IMR-90 (cell line): ENCODE results near the gene MCF2L. TPM values are rescaled to one million over a fixed set of nuclear protein-coding genes. Genes with fewer than 3 reads are reported as not detected.

ENCODE experiments used
- ATAC-seq: fragments of 200-7000 bp; cut with Tn5 transposase; 2 replicates; pipeline ENCODE4 v1.9.1; 2020; ENCODE audit warnings: low read depth, mild to moderate bottlenecking, moderate library complexity
- BruUV-seq: library from RNA; stranded (reverse); fragments of 400-500 nt; replicated peaks from 2 replicates; lab custom pipeline; 2021; lab: Mats Ljungman, UMichigan
- CTCF ChIA-PET: fragments of 300-600 bp; formaldehyde crosslinking; extraction: SDS; loops from one replicate; lab custom pipeline; 2021; ENCODE audit warnings: antibody characterized with exemption; lab: Yijun Ruan, JAX
- POLR2A ChIA-PET: fragments of 300-600 bp; sonication (Branson Sonifier 250); formaldehyde crosslinking; loops from one replicate; lab custom pipeline; 2022; ENCODE audit warnings: antibody characterized with exemption; ENCODE audit not compliant: unreplicated experiment; lab: Charles Lee
- DNase-seq: peaks from one replicate; pipeline ENCODE4 v3.0.0; 2013
- H2AFZ ChIP-seq: replicated peaks from 2 replicates; pipeline ENCODE3; 2013; ENCODE audit warnings: low read length, mild to moderate bottlenecking; ENCODE audit not compliant: poor library complexity
- H2AK5ac ChIP-seq: 2 replicates; pipeline ENCODE4 v1.6.1; 2013; ENCODE audit warnings: low read depth, low read length, inconsistent platforms
- H2AK9ac ChIP-seq: replicated peaks from 2 replicates; pipeline ENCODE3; 2013; ENCODE audit warnings: mild to moderate bottlenecking, low read depth, low read length, moderate library complexity; ENCODE audit not compliant: poor library complexity
- H2BK120ac ChIP-seq: 2 replicates; pipeline ENCODE4 v1.6.1; 2013; ENCODE audit warnings: low read depth, low read length, inconsistent platforms
- H2BK15ac ChIP-seq: 3 replicates; pipeline ENCODE4 v1.6.1; 2013; ENCODE audit warnings: low read depth, low read length, inconsistent platforms
- H2BK20ac ChIP-seq: 2 replicates; pipeline ENCODE4 v1.6.1; 2013; ENCODE audit warnings: low read depth, mild to moderate bottlenecking, inconsistent platforms, low read length, moderate library complexity
- H2BK5ac ChIP-seq: 2 replicates; pipeline ENCODE4 v1.6.1; 2013; ENCODE audit warnings: mild to moderate bottlenecking, low read depth, low read length, inconsistent platforms; ENCODE audit not compliant: poor library complexity, severe bottlenecking
- H3K14ac ChIP-seq: replicated peaks from 2 replicates; pipeline ENCODE4 v1.6.1; 2013; ENCODE audit warnings: low read depth, low read length, inconsistent platforms
- H3K18ac ChIP-seq: 2 replicates; pipeline ENCODE4 v1.6.1; 2013; ENCODE audit warnings: low read depth, low read length, control low read depth
- H3K23ac ChIP-seq: 2 replicates; pipeline ENCODE4 v1.6.1; 2013; ENCODE audit warnings: low read depth, low read length, inconsistent platforms
- H3K27ac ChIP-seq: 2 replicates; pipeline ENCODE4 v1.5.1; 2013; ENCODE audit warnings: mild to moderate bottlenecking, control low read depth, low read length; ENCODE audit not compliant: insufficient read depth
- H3K27me3 ChIP-seq: 2 replicates; pipeline ENCODE4 v1.6.1; 2013; ENCODE audit warnings: low read length; ENCODE audit not compliant: control insufficient read depth, insufficient read depth
- H3K36me3 ChIP-seq: 2 replicates; pipeline ENCODE4 v1.6.1; 2013; ENCODE audit warnings: low read length, mixed read lengths; ENCODE audit not compliant: control insufficient read depth, insufficient read depth
- H3K4ac ChIP-seq: 2 replicates; pipeline ENCODE4 v1.6.1; 2013; ENCODE audit warnings: low read depth, low read length, inconsistent platforms
- H3K4me1 ChIP-seq: 2 replicates; pipeline ENCODE4 v1.6.1; 2013; ENCODE audit warnings: low read length, mixed read lengths; ENCODE audit not compliant: control insufficient read depth, insufficient read depth
- H3K4me2 ChIP-seq: 2 replicates; pipeline ENCODE4 v1.6.1; 2013; ENCODE audit warnings: low read depth, mild to moderate bottlenecking, control low read depth, low read length, moderate library complexity
- H3K4me3 ChIP-seq: 2 replicates; pipeline ENCODE4 v1.5.1; 2013; ENCODE audit warnings: low read depth, mild to moderate bottlenecking, control low read depth, low read length, moderate library complexity; ENCODE audit not compliant: insufficient read depth
- H3K56ac ChIP-seq: 2 replicates; pipeline ENCODE4 v1.6.1; 2013; ENCODE audit warnings: low read length, inconsistent platforms; ENCODE audit not compliant: insufficient read depth; ENCODE audit errors: extremely low read depth
- H3K79me1 ChIP-seq, 2 experiments: 2 replicates each; pipeline ENCODE4 v1.6.1; 2013; ENCODE audit warnings: low read length in 2 of 2, inconsistent platforms in 1 of 2, low read depth in 1 of 2
- H3K9ac ChIP-seq: 2 replicates; pipeline ENCODE4 v1.6.1; 2013; ENCODE audit warnings: low read depth, low read length, control low read depth
- H3K9me1 ChIP-seq: 2 replicates; pipeline ENCODE4 v1.6.1; 2013; ENCODE audit warnings: low read length, inconsistent platforms; ENCODE audit not compliant: insufficient read depth
- H3K9me3 ChIP-seq: 2 replicates; pipeline ENCODE4 v1.6.1; 2013; ENCODE audit warnings: low read length; ENCODE audit not compliant: control insufficient read depth, insufficient read depth
- H4K20me1 ChIP-seq: 2 replicates; pipeline ENCODE4 v1.6.1; 2013; ENCODE audit warnings: low read length, inconsistent platforms; ENCODE audit not compliant: insufficient read depth
- H4K5ac ChIP-seq: 2 replicates; pipeline ENCODE4 v1.6.1; 2013; ENCODE audit warnings: mild to moderate bottlenecking, low read depth, low read length, control low read depth
- H4K8ac ChIP-seq, 2 experiments: 2 replicates each; pipeline ENCODE4 v1.6.1; 2013; ENCODE audit warnings: low read depth in 2 of 2, low read length in 2 of 2, control low read depth in 1 of 2, inconsistent platforms in 1 of 2
- H4K91ac ChIP-seq: 2 replicates; pipeline ENCODE4 v1.6.1; 2013; ENCODE audit warnings: low read depth, low read length, inconsistent platforms; ENCODE audit not compliant: insufficient read depth
- BHLHE40 ChIP-seq: fragments of 150-350 bp; IDR thresholded peaks from 2 replicates; pipeline ENCODE4 v1.6.1; 2016; ENCODE audit warnings: mild to moderate bottlenecking, low read depth, low read length
- CHD1 ChIP-seq: IDR thresholded peaks from 2 replicates; pipeline ENCODE4 v1.6.1; 2012; ENCODE audit warnings: low read depth, low read length, improper control_type of control experiment
- FOS ChIP-seq: fragments of 150-350 bp; IDR thresholded peaks from 2 replicates; pipeline ENCODE4 v1.6.1; 2016; ENCODE audit warnings: low read depth, low read length
- MAFK ChIP-seq: IDR thresholded peaks from 2 replicates; pipeline ENCODE4 v1.6.1; 2012; ENCODE audit warnings: low read depth, low read length, improper control_type of control experiment
- MXI1 ChIP-seq: IDR thresholded peaks from 2 replicates; pipeline ENCODE4 v1.6.1; 2012; ENCODE audit warnings: low read depth, mild to moderate bottlenecking, low read length, moderate library complexity, borderline replicate concordance
- NFE2L2 ChIP-seq: fragments of 150-350 bp; IDR thresholded peaks from 2 replicates; pipeline ENCODE4 v1.6.1; 2016; ENCODE audit warnings: low read depth, mild to moderate bottlenecking, low read length
- POLR2A ChIP-seq: IDR thresholded peaks from 2 replicates; pipeline ENCODE4 v1.6.1; 2012; ENCODE audit warnings: mild to moderate bottlenecking, low read depth, low read length
- RFX5 ChIP-seq: IDR thresholded peaks from 2 replicates; pipeline ENCODE4 v1.8.0; 2012; ENCODE audit warnings: low read depth, mild to moderate bottlenecking, low read length, moderate library complexity
- SMC3 ChIP-seq: fragments of 150-350 bp; IDR thresholded peaks from 2 replicates; pipeline ENCODE4 v1.6.1; 2016; ENCODE audit warnings: low read depth, mild to moderate bottlenecking, antibody characterized with exemption, low read length, moderate library complexity
- WGBS, 2 experiments: methylation state at CpG; one replicate each; pipeline versions ENCODE4 v1.1.5 to v1.1.7; 2013; ENCODE audit warnings: missing lambda C conversion rate in 2 of 2; ENCODE audit not compliant: insufficient read length in 1 of 2; ENCODE audit errors: extremely low coverage in 2 of 2; 5-methylcytosine and 5-hydroxymethylcytosine counted together
- dilution Hi-C: fragments of 300-500 bp; cut with HindIII; formaldehyde crosslinking; loops from one replicate; pipeline ENCODE4 v1.14.3; 2018; ENCODE audit warnings: low sequenced_read_pairs; ENCODE audit not compliant: unreplicated experiment
- in situ Hi-C: fragments of 300-500 bp; cut with MboI; formaldehyde crosslinking; loops from 3 replicates; pipeline ENCODE4 v1.14.3; 2019; ENCODE audit warnings: low sequenced_read_pairs, inconsistent platforms, mixed read lengths
- intact Hi-C: fragments of 100-400 bp; cut with micrococcal nuclease; formaldehyde crosslinking; loops from 2 replicates; pipeline ENCODE4 v1.10.0; 2022
- polyA plus RNA-seq, 3 experiments: library from polyadenylated mRNA; depleted of rRNA; stranded (reverse); fragments of >200 nt; gene quantifications; 2 replicates each; pipeline ENCODE4 v1.2.3, GENCODE V29; 2012; ENCODE audit warnings: low replicate concordance in 1 of 3
- total RNA-seq: library from RNA; depleted of rRNA; stranded (reverse); fragments of >200 nt; gene quantifications from 2 replicates; pipeline ENCODE4 v1.2.3, GENCODE V29; 2012
- TF ChIP-seq, protein P1 (sequence below): fragments of 150-350 bp; IDR thresholded peaks from 2 replicates; pipeline ENCODE4 v1.6.1; 2017; ENCODE audit warnings: mild to moderate bottlenecking, antibody characterized with exemption, low read length, low read depth
- TF ChIP-seq, protein P2 (sequence below): conservative IDR thresholded peaks from 2 replicates; pipeline ENCODE4 v1.5.1; 2012; ENCODE audit warnings: mild to moderate bottlenecking, low read depth, low read length, improper control_type of control experiment

Gene MCF2L
- total and polyA plus RNA-seq, 2 of the 4 experiments (the other 2 are of a cell fraction): 0.18 TPM; not detected in 1

DNA sequence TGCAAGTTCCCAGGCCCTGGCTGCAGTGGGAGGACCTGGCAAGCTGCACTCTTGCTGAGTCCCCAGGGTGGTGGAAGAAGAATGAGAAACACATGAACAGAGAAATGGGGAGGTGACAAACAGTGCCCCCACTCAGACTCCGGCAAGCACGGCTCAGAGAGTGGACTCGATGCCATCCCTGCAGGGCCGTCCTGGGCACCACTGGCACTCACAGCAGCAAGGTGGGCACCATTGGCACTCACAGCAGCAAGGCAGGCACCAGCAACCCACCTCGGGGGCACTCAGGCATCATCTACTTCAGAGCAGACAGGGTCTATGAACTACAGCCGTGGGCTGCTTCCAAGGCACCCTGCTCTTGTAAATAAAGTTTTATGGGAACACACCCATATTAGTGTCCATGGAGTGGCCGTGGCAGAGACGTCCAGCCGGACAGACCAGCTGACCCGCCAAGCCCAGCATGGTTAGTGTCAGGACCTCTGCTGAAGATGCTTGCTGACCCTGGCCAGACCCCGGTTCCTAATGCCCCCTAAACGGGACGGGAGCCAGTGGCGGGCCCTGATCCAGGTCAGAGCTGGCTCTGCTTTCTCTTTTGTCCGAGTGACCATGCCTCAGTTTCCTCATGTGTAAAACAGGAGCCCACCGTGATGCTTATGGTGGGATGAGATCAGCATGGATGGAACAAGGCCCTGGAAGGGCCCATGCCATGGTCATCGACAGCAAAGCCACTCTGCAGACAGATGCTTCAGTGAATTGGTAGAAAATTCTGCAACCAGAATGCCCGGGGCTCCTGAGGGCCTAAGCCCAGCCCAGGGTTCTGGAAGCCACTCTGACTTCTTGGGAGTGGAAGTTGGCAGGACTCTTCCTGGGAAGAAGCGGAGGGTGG is 151.5 kb downstream of the MCF2L start (continued):
- TF ChIP-seq CHD1: no peak
- TF ChIP-seq NFE2L2: no peak

DNA sequence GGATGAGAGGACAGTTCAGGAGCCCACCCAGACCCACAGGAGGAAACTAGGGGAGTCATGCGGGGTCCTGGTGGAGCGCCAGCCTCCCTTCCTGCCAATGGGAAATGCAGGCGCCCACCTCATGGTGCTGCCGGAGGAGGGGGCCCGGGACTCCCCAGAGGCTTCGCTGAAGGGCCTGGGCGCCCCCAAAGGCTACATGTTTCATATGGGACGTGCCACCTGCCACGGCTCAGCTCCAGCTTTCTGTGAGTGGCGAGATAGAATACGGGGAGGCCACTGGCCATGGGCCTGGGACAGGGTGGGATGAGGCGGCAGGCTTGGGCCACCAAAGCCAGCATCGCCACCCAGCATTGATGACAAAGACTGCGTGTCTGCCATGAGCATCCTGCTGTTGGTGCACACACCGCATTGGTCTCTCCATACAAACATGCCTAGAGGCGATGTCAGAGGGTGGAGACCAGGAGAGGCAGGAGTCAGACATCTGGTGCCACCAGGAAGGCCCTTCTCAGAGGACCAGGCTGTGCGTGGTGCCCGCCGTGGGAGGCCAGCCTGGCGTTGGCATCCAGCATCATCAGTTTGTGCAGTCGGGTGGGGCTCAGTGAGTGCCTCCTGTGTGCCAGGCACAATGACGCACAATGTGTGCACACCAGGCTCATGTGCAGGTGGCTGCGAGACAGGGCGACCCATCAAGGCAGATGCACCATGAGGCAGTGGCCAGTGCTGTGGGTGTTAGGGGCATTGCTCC is 152.3 kb downstream of the MCF2L start:
- H2BK15ac ChIP-seq: no peak overlapping the region
- no peak overlapping the region for H3K9ac ChIP-seq
- no peak overlapping the region for H3K4ac ChIP-seq
- intact Hi-C loops (no loop called here), in situ Hi-C loops (no loop called here), dilution Hi-C loops (no loop called here)
- H4K20me1 ChIP-seq: no peaks in the 10 kb centered on the region
- no peaks in the 10 kb centered on the region for H3K36me3 ChIP-seq
- no peak overlapping the region for H2BK20ac ChIP-seq
- H3K9me1 ChIP-seq: peaks cover 11% of the 10 kb centered on the region; the same call in 1 of the 2 replicates
- no peak overlapping the region for H3K56ac ChIP-seq
- ATAC-seq (no peak), DNase-seq (no peak)
- H3K79me1 ChIP-seq: no peaks in the 10 kb centered on the region
- peaks cover 1% of the 10 kb centered on the region; the same call in 1 of the 2 replicates for H3K27me3 ChIP-seq
- H3K23ac ChIP-seq: no peak overlapping the region
- no peak overlapping the region for H3K14ac ChIP-seq
- no peak overlapping the region for H3K4me3 ChIP-seq
- 95% methylated on average over 18 of the region's 24 CpGs; no CpG with 5 or more reads in 1 of the 2 experiments for WGBS, 2 experiments
- H3K4me2 ChIP-seq: no peak overlapping the region
- POLR2A ChIA-PET: no interaction called here
- H3K9me3 ChIP-seq: no peaks in the 10 kb centered on the region
- no peak overlapping the region for H4K8ac ChIP-seq
- CTCF ChIA-PET: no interaction called here
- H2BK5ac ChIP-seq: no peak overlapping the region
- H3K27ac ChIP-seq: no peak overlapping the region
- no peak overlapping the region for H2BK120ac ChIP-seq
- peak overlapping the region; percentile 14 for H2AFZ ChIP-seq
- no peak overlapping the region for H4K5ac ChIP-seq
- H2AK9ac ChIP-seq: no peak overlapping the region
- no peak overlapping the region for H3K18ac ChIP-seq
- H2AK5ac ChIP-seq: no peak overlapping the region
- no TSS peak for BruUV-seq
- H3K4me1 ChIP-seq: peaks cover 6% of the 10 kb centered on the region; the same call in 1 of the 2 replicates
- H4K91ac ChIP-seq: no peak overlapping the region
- no peak for TF ChIP-seq MXI1
- TF ChIP-seq BHLHE40: no peak
- no peak for TF ChIP-seq POLR2A
- TF ChIP-seq, protein P1, sequence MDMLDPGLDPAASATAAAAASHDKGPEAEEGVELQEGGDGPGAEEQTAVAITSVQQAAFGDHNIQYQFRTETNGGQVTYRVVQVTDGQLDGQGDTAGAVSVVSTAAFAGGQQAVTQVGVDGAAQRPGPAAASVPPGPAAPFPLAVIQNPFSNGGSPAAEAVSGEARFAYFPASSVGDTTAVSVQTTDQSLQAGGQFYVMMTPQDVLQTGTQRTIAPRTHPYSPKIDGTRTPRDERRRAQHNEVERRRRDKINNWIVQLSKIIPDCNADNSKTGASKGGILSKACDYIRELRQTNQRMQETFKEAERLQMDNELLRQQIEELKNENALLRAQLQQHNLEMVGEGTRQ: no peak
- TF ChIP-seq FOS: no peak
- TF ChIP-seq CHD1: no peak
- no peak for TF ChIP-seq SMC3
- TF ChIP-seq, protein P2, sequence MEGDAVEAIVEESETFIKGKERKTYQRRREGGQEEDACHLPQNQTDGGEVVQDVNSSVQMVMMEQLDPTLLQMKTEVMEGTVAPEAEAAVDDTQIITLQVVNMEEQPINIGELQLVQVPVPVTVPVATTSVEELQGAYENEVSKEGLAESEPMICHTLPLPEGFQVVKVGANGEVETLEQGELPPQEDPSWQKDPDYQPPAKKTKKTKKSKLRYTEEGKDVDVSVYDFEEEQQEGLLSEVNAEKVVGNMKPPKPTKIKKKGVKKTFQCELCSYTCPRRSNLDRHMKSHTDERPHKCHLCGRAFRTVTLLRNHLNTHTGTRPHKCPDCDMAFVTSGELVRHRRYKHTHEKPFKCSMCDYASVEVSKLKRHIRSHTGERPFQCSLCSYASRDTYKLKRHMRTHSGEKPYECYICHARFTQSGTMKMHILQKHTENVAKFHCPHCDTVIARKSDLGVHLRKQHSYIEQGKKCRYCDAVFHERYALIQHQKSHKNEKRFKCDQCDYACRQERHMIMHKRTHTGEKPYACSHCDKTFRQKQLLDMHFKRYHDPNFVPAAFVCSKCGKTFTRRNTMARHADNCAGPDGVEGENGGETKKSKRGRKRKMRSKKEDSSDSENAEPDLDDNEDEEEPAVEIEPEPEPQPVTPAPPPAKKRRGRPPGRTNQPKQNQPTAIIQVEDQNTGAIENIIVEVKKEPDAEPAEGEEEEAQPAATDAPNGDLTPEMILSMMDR: no peak
- TF ChIP-seq MAFK: no peak
- TF ChIP-seq NFE2L2: no peak
- no peak for TF ChIP-seq RFX5
